ENCODE measurements around the gene TTLL13. TPM values are rescaled to one million over a fixed set of nuclear protein-coding genes. Genes with fewer than 3 reads are reported as not detected.

TTLL13 gene
- total RNA-seq, 6 donors from 2014 or later: 0.39 to 0.89 (median 0.49) TPM; not detected in 3

DNA sequence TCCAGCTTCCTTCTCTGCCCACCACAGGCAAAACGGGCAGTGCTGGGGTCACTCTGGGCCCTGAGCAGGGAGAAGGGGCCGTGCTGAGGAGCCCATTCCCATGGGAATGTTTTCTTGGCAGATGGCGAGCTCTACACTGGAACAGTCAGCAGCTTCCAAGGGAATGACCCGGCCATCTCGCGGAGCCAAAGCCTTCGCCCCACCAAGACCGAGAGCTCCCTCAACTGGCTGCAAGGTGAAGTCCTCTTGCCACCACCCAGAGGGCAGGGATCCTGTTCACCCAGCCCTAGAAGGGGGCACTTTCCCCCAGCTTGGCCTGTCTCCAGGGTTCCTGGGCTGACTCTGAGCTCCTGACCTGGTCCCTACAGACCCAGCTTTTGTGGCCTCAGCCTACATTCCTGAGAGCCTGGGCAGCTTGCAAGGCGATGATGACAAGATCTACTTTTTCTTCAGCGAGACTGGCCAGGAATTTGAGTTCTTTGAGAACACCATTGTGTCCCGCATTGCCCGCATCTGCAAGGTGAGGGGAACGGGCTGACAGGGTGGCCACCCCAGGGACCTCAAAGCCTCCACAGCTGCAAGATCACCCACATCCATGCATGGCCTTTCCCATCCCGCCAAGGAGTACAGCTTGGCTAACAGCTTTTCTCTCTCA lies 28.0 kb upstream of the TTLL13 start:
- Histone ChIP-seq H3K4me1 (peaks cover 7 to 26% (median 7%) of the 10 kb centered on the region in 4 donors), H3K36me3 (peaks cover 11 to 73% (median 42%) of the 10 kb centered on the region in 4 donors), H3K27ac (peak overlapping the region in 2 of 4 donors; percentile 16 to 30), H3K4me3 (no peak overlapping the region), H3K9me3 (no peaks in the 10 kb centered on the region), H3K27me3 (no peaks in the 10 kb centered on the region)
- DNase-seq: peak in 1 of 2 donors; percentile 74
- TF ChIP-seq POLR2AphosphoS5 (IDR thresholded peaks at IDR 0.05): peak in 1 of 2 donors; percentile 22
- TF ChIP-seq, protein P1, sequence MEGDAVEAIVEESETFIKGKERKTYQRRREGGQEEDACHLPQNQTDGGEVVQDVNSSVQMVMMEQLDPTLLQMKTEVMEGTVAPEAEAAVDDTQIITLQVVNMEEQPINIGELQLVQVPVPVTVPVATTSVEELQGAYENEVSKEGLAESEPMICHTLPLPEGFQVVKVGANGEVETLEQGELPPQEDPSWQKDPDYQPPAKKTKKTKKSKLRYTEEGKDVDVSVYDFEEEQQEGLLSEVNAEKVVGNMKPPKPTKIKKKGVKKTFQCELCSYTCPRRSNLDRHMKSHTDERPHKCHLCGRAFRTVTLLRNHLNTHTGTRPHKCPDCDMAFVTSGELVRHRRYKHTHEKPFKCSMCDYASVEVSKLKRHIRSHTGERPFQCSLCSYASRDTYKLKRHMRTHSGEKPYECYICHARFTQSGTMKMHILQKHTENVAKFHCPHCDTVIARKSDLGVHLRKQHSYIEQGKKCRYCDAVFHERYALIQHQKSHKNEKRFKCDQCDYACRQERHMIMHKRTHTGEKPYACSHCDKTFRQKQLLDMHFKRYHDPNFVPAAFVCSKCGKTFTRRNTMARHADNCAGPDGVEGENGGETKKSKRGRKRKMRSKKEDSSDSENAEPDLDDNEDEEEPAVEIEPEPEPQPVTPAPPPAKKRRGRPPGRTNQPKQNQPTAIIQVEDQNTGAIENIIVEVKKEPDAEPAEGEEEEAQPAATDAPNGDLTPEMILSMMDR (IDR thresholded peaks at IDR 0.05): peak; percentile 55 to 78 (median 68)
- TF ChIP-seq POLR2A (IDR thresholded peaks at IDR 0.05): no peak
- TF ChIP-seq EP300 (IDR thresholded peaks at IDR 0.05): no peak
- WGBS, 2 donors: 47 to 68% methylated on average over 7 to 11 of the region's 14 CpGs
- ATAC-seq (ENCODE audit: low FRiP score in 2 of 2): peak; percentile 69 to 85

DNA sequence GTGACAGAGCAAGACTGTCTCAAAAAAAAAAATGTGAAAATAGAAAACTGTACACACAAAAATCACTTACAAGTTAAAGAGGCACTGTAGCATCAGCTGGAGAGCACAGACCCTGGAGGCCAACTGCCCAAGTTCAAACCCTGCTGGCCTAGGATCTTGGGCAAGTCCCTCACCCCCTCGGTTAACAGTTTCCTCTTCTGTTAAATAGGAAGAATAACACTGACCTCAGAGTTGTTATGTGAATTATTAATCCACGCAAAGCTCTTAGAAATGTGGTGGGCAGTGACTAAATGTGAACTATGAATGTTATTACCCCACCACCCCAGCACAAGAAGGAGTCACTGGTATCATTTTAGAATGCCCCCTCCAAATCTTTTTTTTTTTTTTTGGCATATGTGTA lies 26.8 kb upstream of the TTLL13 start:
- Histone ChIP-seq H3K27me3 (no peaks in the 10 kb centered on the region), H3K27ac (no peak overlapping the region), H3K9me3 (no peaks in the 10 kb centered on the region), H3K4me1 (peaks cover 7 to 26% (median 7%) of the 10 kb centered on the region in 4 donors), H3K4me3 (no peak overlapping the region), H3K36me3 (peaks cover 14 to 80% (median 48%) of the 10 kb centered on the region in 4 donors)
- DNase-seq (no peak), ATAC-seq (ENCODE audit: low FRiP score in 2 of 2) (no peak)
- WGBS, 2 donors: 72 to 75% methylated on average over 2 of the region's 2 CpGs
- TF ChIP-seq, protein P1 (IDR thresholded peaks at IDR 0.05): no peak

DNA sequence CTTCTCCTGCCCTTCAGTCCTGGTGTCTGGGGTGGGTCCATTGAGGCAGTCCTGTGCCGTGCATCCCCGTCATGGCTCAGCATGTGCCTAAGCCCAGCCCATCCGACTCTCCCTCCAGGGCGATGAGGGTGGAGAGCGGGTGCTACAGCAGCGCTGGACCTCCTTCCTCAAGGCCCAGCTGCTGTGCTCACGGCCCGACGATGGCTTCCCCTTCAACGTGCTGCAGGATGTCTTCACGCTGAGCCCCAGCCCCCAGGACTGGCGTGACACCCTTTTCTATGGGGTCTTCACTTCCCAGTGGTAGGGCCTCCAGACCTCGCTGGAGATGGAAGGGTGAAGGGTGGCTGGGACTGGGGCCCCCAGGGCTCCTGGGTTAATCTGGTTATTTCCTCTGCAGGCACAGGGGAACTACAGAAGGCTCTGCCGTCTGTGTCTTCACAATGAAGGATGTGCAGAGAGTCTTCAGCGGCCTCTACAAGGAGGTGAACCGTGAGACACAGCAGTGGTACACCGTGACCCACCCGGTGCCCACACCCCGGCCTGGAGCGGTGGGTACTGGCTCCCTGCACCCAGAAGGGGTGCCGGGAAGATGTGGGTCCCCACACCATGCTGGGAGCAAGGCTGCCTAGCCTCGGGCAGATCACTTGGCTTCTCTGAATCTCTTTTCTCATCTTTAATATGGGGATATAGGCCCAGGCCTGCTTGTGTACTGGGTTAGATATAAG lies 25.8 kb upstream of the TTLL13 start:
- WGBS, 2 donors: 95 to 97% methylated on average over 16 to 22 of the region's 22 CpGs
- Histone ChIP-seq H3K4me1 (peaks cover 7 to 26% (median 7%) of the 10 kb centered on the region in 4 donors), H3K27me3 (no peaks in the 10 kb centered on the region), H3K36me3 (peaks cover 25 to 80% (median 56%) of the 10 kb centered on the region in 4 donors), H3K27ac (no peak overlapping the region), H3K9me3 (no peaks in the 10 kb centered on the region), H3K4me3 (no peak overlapping the region)
- no peak for TF ChIP-seq POLR2A (IDR thresholded peaks at IDR 0.05)
- TF ChIP-seq POLR2AphosphoS5 (IDR thresholded peaks at IDR 0.05): no peak
- TF ChIP-seq EP300 (IDR thresholded peaks at IDR 0.05): no peak
- DNase-seq: no peak
- ATAC-seq (ENCODE audit: low FRiP score in 2 of 2): no peak

DNA sequence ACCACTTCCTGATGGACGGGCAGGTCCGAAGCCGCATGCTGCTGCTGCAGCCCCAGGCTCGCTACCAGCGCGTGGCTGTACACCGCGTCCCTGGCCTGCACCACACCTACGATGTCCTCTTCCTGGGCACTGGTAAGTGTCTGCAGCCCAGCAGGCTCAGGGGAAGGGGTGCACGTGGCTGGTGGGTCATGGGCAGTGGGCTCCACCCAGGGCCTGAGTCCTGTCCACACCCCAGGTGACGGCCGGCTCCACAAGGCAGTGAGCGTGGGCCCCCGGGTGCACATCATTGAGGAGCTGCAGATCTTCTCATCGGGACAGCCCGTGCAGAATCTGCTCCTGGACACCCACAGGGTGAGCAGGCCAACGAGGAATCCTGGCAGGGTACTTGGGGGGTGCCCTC lies 24.3 kb upstream of the TTLL13 start:
- DNase-seq: no peak
- TF ChIP-seq, protein P1 (IDR thresholded peaks at IDR 0.05): no peak
- no peak for TF ChIP-seq POLR2A (IDR thresholded peaks at IDR 0.05)
- H3K4me1 ChIP-seq: peaks cover 5 to 26% (median 8%) of the 10 kb centered on the region in 4 donors
- H3K36me3 ChIP-seq: peaks cover 25 to 91% (median 70%) of the 10 kb centered on the region in 4 donors
- H3K27me3 ChIP-seq: no peaks in the 10 kb centered on the region
- no peaks in the 10 kb centered on the region for H3K9me3 ChIP-seq
- H3K4me3 ChIP-seq: no peak overlapping the region
- no peak for ATAC-seq (ENCODE audit: low FRiP score in 2 of 2)
- no peak overlapping the region for H3K27ac ChIP-seq
- WGBS, 2 donors: 93 to 100% methylated on average over 5 to 17 of the region's 17 CpGs

DNA sequence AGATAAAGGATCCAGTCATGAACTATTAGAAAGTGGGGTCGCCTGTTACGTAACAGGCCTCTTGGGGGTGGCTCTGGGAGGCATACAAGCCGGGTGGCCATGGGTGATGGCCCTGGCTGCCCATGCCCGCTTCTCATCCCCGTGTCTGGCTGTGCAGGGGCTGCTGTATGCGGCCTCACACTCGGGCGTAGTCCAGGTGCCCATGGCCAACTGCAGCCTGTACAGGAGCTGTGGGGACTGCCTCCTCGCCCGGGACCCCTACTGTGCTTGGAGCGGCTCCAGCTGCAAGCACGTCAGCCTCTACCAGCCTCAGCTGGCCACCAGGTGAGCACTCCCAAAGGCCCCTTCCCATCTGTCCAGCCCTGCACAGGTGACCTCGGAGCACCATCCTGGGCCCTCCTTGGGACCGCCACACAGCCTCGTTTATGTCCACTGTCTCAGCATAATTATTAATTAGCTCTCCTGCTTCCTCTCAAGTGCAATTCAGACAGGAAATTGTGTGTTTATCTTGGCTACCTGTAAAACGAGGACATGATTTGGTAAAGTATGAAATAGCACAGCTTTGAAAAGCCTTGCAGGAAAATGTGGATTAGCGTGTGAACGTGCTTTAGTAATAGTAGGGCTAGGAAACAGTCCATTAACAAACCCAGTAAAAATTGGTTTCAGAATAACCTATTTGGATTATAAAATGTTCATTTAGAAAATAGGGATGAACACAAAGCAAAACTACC lies 23.7 kb upstream of the TTLL13 start:
- Histone ChIP-seq H3K9me3 (no peaks in the 10 kb centered on the region), H3K4me3 (no peak overlapping the region), H3K27me3 (no peaks in the 10 kb centered on the region), H3K27ac (no peak overlapping the region), H3K36me3 (peaks cover 25 to 94% (median 77%) of the 10 kb centered on the region in 4 donors), H3K4me1 (peaks cover 8 to 32% (median 13%) of the 10 kb centered on the region in 4 donors)
- no peak for TF ChIP-seq EP300 (IDR thresholded peaks at IDR 0.05)
- no peak for TF ChIP-seq POLR2AphosphoS5 (IDR thresholded peaks at IDR 0.05)
- WGBS, 2 donors: 72 to 80% methylated on average over 15 to 18 of the region's 18 CpGs
- ATAC-seq (ENCODE audit: low FRiP score in 2 of 2) (no peak), DNase-seq (no peak)

Measured in upper lobe of left lung (tissue), 6 donors.